Astrocyte (in vitro differentiated cells and primary cell): ENCODE data around the gene ASB12. TPM values are rescaled to one million over a fixed set of nuclear protein-coding genes. Genes with fewer than 3 reads are reported as not detected.

Source experiments
- DNase-seq: peaks from one replicate; pipeline ENCODE4 v3.0.0-alpha.2; 2010; ENCODE audit warnings: low read depth
- FAIRE-seq: peaks from 2 replicates; lab custom pipeline; 2011; peaks lifted over from hg19 to GRCh38; lab: Jason Lieb, UNC
- H2AFZ ChIP-seq: 2 replicates; pipeline ENCODE4 v1.6.0; 2012; ENCODE audit warnings: low read depth, low read length, inconsistent platforms
- H3K27ac ChIP-seq: 2 replicates; pipeline ENCODE4 v1.5.1; 2011; ENCODE audit warnings: low read depth, low read length, inconsistent platforms
- H3K27me3 ChIP-seq: 2 replicates; pipeline ENCODE4 v1.6.0; 2011; ENCODE audit warnings: low read length, inconsistent platforms; ENCODE audit not compliant: insufficient read depth
- H3K36me3 ChIP-seq: 2 replicates; pipeline ENCODE4 v1.5.1; 2011; ENCODE audit warnings: low read length, inconsistent platforms; ENCODE audit not compliant: insufficient read depth
- H3K4me1 ChIP-seq: 2 replicates; pipeline ENCODE4 v1.5.1; 2011; ENCODE audit warnings: low read length, inconsistent platforms; ENCODE audit not compliant: insufficient read depth
- H3K4me2 ChIP-seq: 2 replicates; pipeline ENCODE4 v1.6.0; 2012; ENCODE audit warnings: low read length, inconsistent platforms
- H3K4me3 ChIP-seq: 2 replicates; pipeline ENCODE4 v1.5.1; 2011; ENCODE audit warnings: low read depth, mild to moderate bottlenecking, low read length, inconsistent platforms; ENCODE audit not compliant: insufficient read depth
- H3K79me2 ChIP-seq: 2 replicates; pipeline ENCODE4 v1.6.0; 2012; ENCODE audit warnings: mild to moderate bottlenecking, low read length, inconsistent platforms; ENCODE audit not compliant: insufficient read depth
- H3K9ac ChIP-seq: 2 replicates; pipeline ENCODE4 v1.6.0; 2012; ENCODE audit warnings: mild to moderate bottlenecking, low read length, inconsistent platforms
- H3K9me3 ChIP-seq: 2 replicates; pipeline ENCODE4 v1.5.1; 2012; ENCODE audit warnings: low read depth, mild to moderate bottlenecking, low read length, inconsistent platforms; ENCODE audit not compliant: insufficient read depth
- H4K20me1 ChIP-seq: 2 replicates; pipeline ENCODE4 v1.6.0; 2012; ENCODE audit warnings: low read length, inconsistent platforms; ENCODE audit not compliant: insufficient read depth
- H3K27ac Mint-ChIP-seq: one replicate; pipeline ENCODE4 v1.8.0; 2021; ENCODE audit warnings: mild to moderate bottlenecking, mixed read lengths; ENCODE audit not compliant: unreplicated experiment
- H3K27me3 Mint-ChIP-seq: one replicate; pipeline ENCODE4 v1.8.0; 2021; ENCODE audit warnings: low read depth, mixed read lengths; ENCODE audit not compliant: unreplicated experiment
- H3K36me3 Mint-ChIP-seq: one replicate; pipeline ENCODE4 v1.8.0; 2021; ENCODE audit warnings: low read depth, mixed read lengths; ENCODE audit not compliant: unreplicated experiment
- H3K4me1 Mint-ChIP-seq: one replicate; pipeline ENCODE4 v1.8.0; 2021; ENCODE audit warnings: low read depth, mixed read lengths; ENCODE audit not compliant: unreplicated experiment
- H3K4me3 Mint-ChIP-seq: one replicate; pipeline ENCODE4 v1.8.0; 2021; ENCODE audit warnings: mild to moderate bottlenecking, moderate library complexity, mixed read lengths; ENCODE audit not compliant: unreplicated experiment
- H3K9me3 Mint-ChIP-seq: one replicate; pipeline ENCODE4 v1.8.0; 2021; ENCODE audit warnings: mild to moderate bottlenecking, mixed read lengths; ENCODE audit not compliant: unreplicated experiment
- CTCF ChIP-seq: IDR thresholded peaks from 2 replicates; pipeline ENCODE4 v1.5.1; 2011; ENCODE audit warnings: low read depth, mild to moderate bottlenecking, inconsistent platforms, low read length, moderate library complexity; ENCODE audit not compliant: insufficient read depth
- EZH2 ChIP-seq: IDR thresholded peaks from 2 replicates; pipeline ENCODE4 v1.6.1; 2012; ENCODE audit warnings: mild to moderate bottlenecking, low read length, inconsistent platforms; ENCODE audit not compliant: insufficient read depth
- total RNA-seq: library from RNA; stranded (reverse); gene quantifications from 2 replicates; pipeline ENCODE4 v1.2.1, GENCODE V29; 2021

Gene ASB12
- total RNA-seq, 1 donor from 2014 or later, result 0.16 TPM

- H3K27me3 ChIP-seq, result no peaks in the 10 kb centered on the region
- no peaks in the 10 kb centered on the region for H3K79me2 ChIP-seq
- H3K4me3 ChIP-seq, result no peak overlapping the region
- no peaks in the 10 kb centered on the region for H3K4me1 ChIP-seq
- H4K20me1 ChIP-seq, result peaks cover 6% of the 10 kb centered on the region
- peaks cover 6% of the 10 kb centered on the region for H3K4me1 Mint-ChIP-seq
- H3K4me2 ChIP-seq, result no peak overlapping the region
- no peak overlapping the region for H3K27ac Mint-ChIP-seq
- no peak for DNase-seq
- no peaks in the 10 kb centered on the region for H3K36me3 ChIP-seq
- no peaks in the 10 kb centered on the region for H3K9me3 ChIP-seq
- no peak overlapping the region for H2AFZ ChIP-seq
- H3K9ac ChIP-seq, result no peak overlapping the region
- no peaks in the 10 kb centered on the region for H3K27me3 Mint-ChIP-seq
- peaks cover 2% of the 10 kb centered on the region for H3K36me3 Mint-ChIP-seq
- H3K27ac ChIP-seq, result no peak overlapping the region
- TF ChIP-seq EZH2 (no peak), CTCF (no peak)
- H3K4me3 Mint-ChIP-seq, result no peak overlapping the region
- H3K9me3 Mint-ChIP-seq, result no peaks in the 10 kb centered on the region
- no peak for FAIRE-seq
Measured at GRCh38 chrX:64198036-64198435, 32.4 kb downstream of the ASB12 start.

- H3K27me3 Mint-ChIP-seq, result no peaks in the 10 kb centered on the region
- FAIRE-seq, result no peak
Measured at GRCh38 chrX:64196606-64197005, 33.8 kb downstream of the ASB12 start.

More at GRCh38 chrX:64196606-64197005, 33.8 kb downstream of the ASB12 start:
- no peaks in the 10 kb centered on the region for H4K20me1 ChIP-seq
- DNase-seq, result no peak
- Mint-ChIP-seq H3K36me3 (peaks cover 5% of the 10 kb centered on the region), H3K4me3 (no peak overlapping the region), H3K9me3 (no peaks in the 10 kb centered on the region), H3K27ac (no peak overlapping the region), H3K4me1 (no peaks in the 10 kb centered on the region)
- no peak overlapping the region for H3K27ac ChIP-seq
- H2AFZ ChIP-seq, result no peak overlapping the region
- no peaks in the 10 kb centered on the region for H3K79me2 ChIP-seq
- TF ChIP-seq EZH2, result no peak
- TF ChIP-seq CTCF, result no peak
- no peak overlapping the region for H3K4me3 ChIP-seq
- no peaks in the 10 kb centered on the region for H3K27me3 ChIP-seq
- H3K4me2 ChIP-seq, result no peak overlapping the region
- H3K4me1 ChIP-seq, result no peaks in the 10 kb centered on the region
- no peak overlapping the region for H3K9ac ChIP-seq
- H3K36me3 ChIP-seq, result no peaks in the 10 kb centered on the region
- no peaks in the 10 kb centered on the region for H3K9me3 ChIP-seq
